A549 treated with AZD9567 at 1 μM for 4 hours (cell line): ENCODE measurements around the gene ASIC2. TPM values are rescaled to one million over a fixed set of nuclear protein-coding genes. Genes with fewer than 3 reads are reported as not detected.

Source experiments
- total RNA-seq: library from RNA; stranded (reverse); fragments of 200-300 nt; extraction: Qiagen RNA extraction; gene quantifications from 5 replicates; pipeline ENCODE4 v1.2.3, GENCODE V29; 2022; ENCODE audit not compliant: insufficient read depth

Gene ASIC2
- 1.2 to 1.5 TPM (median 1.4 TPM) in 5 replicates for total RNA-seq

DNA sequence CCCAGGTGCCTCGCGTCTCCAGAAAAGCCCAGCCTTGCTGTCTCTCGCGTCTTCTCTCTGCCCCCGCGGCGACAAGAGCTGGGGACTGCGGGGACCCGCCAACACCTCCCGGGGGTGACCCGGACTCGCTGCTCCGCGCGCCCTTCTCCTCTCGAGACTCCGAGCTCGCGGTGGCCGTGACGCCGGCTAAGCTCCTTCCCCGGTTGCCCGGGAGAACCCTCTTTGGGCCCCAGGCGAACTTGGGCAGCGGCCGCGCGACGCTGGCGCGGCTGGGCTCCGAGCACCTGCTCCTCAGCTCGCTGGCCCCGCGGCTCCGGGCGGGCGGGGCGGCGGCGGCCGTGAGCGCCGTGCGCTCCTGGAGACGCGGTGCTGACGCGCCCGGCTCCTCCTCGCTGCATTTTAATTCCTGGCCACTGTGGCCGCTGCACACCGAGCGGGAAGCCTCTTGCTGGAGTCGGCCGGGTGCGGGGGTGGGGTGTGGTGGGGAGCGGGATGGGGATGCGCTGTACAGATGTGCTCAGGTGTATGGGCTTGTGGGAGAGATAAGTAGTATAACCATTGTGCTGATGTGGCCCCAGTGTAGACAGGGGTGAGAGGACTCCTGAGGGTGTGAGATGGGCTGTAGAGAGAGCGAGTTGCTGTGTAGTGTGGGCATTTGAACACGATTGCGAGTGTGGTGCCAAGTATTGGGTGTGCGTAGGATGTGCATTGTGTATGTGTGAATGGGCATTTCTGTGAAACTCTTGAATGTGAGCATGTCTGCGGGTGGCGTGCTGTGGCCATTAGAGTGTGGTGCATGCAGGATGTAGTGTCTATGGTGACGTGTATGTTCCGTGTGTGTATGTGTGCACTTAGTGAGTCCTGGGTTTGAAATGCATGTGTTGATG, at the start of gene ASIC2:
Gene ASIC2 (minus strand): TSS at position 315 of the 887 bp plus-strand sequence.

